Esophagus muscularis mucosa (tissue), 4 donors: ENCODE data around the gene SOX8.

Experiments used
- CTCF ChIP-seq, 3 experiments: fragments of 200-600 bp in 2 of 3; fragments of 450-650 bp in 1 of 3; sonication (generic) in 2 of 3; IDR thresholded peaks; one replicate each; pipeline ENCODE4 v1.5.1; 2017 to 2019; ENCODE audit warnings: antibody characterized with exemption in 3 of 3, mild to moderate bottlenecking in 2 of 3, moderate library complexity in 1 of 3
- EP300 ChIP-seq: sonication (generic); formaldehyde crosslinking; IDR thresholded peaks from one replicate; pipeline ENCODE4 v1.6.1; 2017; ENCODE audit warnings: antibody characterized with exemption
- POLR2A ChIP-seq: fragments of 450-650 bp; IDR thresholded peaks from one replicate; pipeline ENCODE4 v1.6.1; 2017; ENCODE audit warnings: antibody characterized with exemption, moderate library complexity, mild to moderate bottlenecking, low read depth
- POLR2AphosphoS5 ChIP-seq, 2 donors: sonication (generic); formaldehyde crosslinking; IDR thresholded peaks; one replicate each; pipeline ENCODE4 v1.6.1; 2017; ENCODE audit warnings: antibody characterized with exemption in 2 of 2

GRCh38 chr16:969508-970385 is 11.8 kb upstream of the SOX8 start:
- no peak for TF ChIP-seq CTCF (IDR thresholded peaks at IDR 0.05)
- no peak for TF ChIP-seq POLR2AphosphoS5 (IDR thresholded peaks at IDR 0.05)
- no peak for TF ChIP-seq POLR2A
- no peak for TF ChIP-seq EP300
